Measurements from ENCODE around the gene MEGF11.
A peak's percentile ranks its signal among the peaks of the same experiment; 100 is the strongest.

MEGF11 gene

GRCh38 chr15:66212563-66212921 lies 41.0 kb downstream of the MEGF11 start:
- peak; percentile 29 for DNase-seq

DNA sequence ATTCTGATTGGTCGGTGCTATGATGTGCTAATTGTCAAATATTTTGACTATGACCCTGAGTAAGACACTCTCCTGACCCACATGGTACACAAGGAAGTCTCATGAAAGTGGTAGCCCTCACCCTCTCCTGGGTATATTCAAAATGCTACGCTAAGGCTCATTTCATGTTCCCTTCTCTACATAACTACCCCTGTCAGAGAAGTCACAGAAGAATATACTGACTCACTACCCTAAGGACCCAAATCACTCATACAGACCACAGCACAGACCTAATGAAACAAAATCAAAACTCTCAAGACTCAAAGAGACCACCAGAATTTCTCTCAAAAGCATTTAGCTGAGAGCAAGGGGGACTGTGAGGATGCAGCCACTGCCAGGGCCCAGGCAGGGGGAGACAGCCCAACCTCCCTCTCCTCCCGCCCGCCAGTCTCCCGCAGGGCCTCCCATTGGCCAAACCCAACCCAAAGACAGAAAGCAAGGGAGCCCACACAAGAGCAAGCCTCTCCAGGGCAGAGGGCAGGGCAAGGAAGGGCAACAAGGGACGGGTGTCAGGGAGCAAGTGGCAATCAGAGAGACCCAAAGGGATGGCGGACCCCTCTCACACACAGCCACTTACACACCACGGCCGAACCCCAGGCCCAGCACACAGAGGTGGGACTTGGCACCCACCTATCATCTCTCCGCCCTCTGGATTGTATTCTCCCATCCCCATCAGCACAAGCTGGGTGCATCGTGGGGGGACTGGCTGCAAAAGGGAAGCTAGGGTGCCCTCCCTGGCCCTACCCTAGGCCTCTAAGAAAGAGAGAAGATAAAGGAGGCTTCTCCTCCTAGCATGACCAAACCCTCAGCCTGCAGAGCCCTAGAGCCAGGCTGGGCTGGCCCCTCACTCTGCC lies 41.6 kb downstream of the MEGF11 start:
- no peak for DNase-seq

GRCh38 chr15:66210684-66211083 lies 42.9 kb downstream of the MEGF11 start:
- DNase-seq: no peak

DNA sequence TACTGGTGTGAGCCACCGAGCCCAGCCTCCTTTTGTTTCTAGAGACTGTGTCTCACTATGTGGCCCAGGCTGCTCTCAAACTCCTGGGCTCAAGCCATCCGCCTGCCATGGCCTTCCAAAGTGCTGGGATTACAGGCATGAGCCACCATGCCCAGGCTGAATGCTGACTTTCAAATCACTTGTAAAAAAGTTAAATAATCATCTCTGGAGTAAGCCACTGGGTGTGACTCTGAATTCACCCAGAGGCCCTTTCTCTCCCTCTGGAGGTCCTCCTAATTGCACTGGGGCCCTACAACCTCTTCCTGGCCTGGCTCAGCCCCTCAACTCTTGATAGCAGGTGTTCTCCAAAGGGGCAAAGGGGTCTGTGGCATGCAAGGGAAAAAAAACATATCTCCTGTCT lies 54.8 kb downstream of the MEGF11 start:
- no peak for DNase-seq

- no peak for DNase-seq
Observed at GRCh38 chr15:66196602-66197001, 56.9 kb downstream of the MEGF11 start.

DNA sequence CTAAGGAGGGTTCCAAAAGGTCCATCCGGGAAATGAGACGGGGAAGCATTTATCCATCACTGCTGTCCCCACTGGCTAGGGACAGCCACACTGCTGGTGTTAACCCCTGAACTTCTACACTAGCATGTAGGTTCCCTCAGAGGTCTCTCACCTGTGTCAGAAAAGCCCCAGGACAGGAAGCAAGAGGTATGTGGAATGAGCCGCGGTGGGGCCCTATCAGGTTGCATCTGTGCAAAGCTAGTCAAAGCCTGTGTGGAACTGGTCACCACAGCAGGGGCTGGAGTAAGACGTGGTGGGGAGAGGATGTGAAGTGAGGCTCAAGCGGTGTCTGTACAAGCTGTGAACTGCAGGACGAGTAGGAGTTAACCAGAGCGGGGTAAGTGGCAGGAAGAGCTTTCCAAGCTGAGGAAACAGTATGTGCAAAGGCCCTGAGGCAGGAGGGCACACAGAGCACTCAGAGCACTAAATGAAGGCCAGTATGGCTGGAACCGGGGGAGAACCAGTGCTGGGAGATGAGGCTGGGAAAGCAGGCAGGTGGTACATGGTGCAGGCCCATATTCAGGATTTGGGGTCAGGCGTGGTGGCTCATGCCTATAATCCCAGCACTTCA lies 57.8 kb downstream of the MEGF11 start:
- DNase-seq: no peak

GRCh38 chr15:66193066-66193465 lies 60.5 kb downstream of the MEGF11 start:
- DNase-seq: no peak

- no peak for DNase-seq
Observed at GRCh38 chr15:66190746-66191145, 62.8 kb downstream of the MEGF11 start.

DNA sequence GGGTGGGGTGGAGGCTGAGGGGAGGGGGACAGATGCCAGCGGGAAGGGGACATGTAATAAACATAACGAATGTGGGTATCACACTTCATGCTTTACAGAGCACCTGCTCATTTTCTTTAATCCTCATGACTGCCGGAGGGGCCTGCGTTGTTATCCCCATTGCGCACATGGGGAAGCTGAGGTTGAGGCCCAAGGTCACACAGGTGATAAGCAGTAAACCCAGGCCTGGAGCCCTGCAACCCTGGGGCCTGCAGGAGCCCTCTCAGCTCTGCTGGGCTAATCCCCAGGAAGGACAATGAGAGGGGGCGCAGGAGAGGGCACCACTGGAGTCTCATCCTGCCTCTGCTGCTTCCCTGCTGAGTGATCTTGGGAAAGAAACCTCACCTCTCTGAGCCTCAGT lies 64.3 kb downstream of the MEGF11 start:
- DNase-seq: no peak

GRCh38 chr15:66188464-66188863 lies 65.1 kb downstream of the MEGF11 start:
- DNase-seq: no peak

- no peak for DNase-seq
Observed at GRCh38 chr15:66187271-66187670, 66.3 kb downstream of the MEGF11 start.

DNA sequence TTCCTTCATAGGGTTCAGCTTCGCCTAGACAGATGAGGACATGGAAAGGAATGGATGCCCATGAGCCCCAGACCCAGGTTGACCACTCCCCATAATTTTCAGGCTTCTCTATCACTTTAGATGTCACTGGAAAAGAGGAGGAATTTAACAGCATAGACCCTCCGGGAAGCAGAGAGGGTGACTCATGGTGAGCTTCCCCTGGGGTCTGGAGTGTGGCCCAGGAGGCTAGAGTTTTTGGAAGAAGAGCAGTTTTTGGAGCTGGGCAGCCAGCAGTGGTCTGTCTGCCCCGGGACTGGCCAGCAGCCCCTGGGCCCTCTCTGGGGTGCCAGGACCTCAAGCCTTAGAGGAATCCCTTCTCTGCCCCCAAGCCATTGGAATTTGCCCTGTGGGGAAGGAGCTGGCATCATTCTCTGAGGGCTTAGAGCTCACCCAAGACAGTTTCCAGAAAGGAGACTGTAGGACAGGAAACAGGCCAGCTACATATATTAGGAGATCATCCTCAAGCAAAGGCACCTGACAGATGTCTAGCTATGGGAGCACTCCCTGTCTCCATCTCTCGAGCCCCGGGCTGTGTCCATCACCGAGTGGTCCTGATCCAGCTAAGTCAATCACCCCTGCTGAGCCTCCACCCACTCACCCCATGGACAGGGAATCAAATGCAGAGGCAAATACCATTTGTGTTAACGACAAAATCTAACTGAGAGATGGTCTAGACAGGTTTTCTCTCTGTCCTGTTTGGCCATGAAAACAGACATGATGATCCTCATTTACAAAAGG lies 67.3 kb downstream of the MEGF11 start:
- no peak for DNase-seq

DNA sequence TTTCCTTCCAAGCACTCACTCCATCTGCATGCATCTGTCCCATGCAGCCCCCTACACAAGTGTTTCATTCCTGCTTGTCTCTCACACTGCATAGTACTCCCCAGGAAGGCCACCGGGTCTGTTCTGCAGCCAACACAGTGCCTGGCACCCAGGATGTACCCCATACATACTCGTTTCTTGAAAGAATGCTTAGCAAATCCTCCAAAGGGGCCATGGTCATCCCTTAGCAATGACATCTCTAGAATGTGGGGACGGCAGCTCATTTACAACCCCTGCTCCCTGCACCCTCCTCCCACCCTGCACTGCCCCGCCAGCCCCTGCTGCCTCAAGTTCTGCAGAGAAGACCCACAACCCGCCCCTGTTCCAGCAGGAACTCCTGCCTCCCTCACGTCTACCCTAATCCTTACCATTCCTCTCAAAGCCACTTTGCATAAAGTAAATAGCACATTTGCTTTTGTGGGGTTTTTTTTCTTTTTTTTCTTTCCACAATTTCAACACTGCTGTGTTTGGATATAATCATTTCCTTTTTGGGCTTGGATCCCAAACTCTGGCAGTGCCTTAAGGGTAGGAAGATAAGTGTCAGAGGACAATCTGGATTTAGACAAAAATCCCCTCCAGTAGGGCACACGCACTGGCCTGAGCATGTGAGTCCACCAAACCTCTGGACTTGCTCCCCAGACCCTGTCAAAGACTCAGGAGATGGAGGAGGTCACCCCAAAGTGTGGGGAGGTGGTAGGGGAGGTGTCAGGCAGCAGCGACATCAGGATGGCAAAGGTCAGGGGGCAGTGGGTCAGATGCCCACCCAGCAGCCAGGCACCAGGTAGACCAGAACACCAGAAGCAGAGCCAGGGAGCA lies 68.4 kb downstream of the MEGF11 start:
- no peak for DNase-seq

DNA sequence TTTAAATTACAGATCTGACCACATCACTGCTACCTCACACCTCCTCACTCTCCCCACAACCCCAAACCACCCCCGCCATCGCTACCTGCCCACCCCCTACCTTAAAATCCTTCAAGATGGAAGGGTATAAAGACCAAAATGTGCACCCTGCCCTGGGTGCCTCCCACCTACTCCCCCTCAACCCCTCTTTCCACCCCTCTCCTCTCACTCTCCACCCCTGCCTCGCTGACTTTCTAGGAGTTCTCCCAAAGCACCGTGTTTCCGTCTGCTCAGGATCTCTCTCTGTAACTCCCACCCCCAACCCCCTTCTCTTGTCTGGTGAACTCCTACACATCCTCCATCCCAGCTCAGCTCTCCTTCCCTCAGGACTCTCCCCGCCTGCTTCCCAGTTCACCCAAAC lies 69.1 kb downstream of the MEGF11 start:
- no peak for DNase-seq

DNA sequence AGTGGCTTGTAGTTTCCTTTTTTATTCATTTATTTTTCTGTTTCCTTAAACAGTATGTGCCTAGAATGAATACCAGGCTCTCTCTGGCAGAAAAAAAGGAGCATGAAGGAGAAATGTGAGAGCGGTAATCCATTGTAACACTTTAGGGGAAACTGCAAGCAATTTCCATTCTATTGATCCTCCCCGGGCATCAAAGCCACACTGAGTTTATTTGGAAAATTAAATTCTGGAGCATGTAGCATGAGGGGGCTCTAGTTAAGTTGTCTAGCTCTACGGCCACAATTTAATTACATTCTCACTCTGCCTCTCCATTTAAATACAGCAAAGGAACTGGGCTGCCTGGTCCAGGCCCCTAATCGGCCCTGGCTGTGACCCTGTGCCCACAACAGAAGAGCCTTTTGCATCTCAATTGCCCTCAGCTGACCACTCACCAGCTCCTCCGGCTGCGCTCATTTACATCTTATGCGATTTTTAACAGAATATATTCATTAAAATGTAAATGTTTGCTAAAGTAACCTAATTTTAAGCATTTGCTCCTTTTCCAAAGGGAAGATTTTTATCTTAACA lies 72.9 kb downstream of the MEGF11 start:
- DNase-seq: no peak

- no peak for DNase-seq
Observed at GRCh38 chr15:66178531-66178910, 75.0 kb downstream of the MEGF11 start.

- no peak for DNase-seq
Observed at GRCh38 chr15:66172324-66172980, 81.1 kb downstream of the MEGF11 start.

- DNase-seq: no peak
Observed at GRCh38 chr15:66171841-66172240, 81.7 kb downstream of the MEGF11 start.

- no peak for DNase-seq
Observed at GRCh38 chr15:66170716-66171115, 82.8 kb downstream of the MEGF11 start.

DNA sequence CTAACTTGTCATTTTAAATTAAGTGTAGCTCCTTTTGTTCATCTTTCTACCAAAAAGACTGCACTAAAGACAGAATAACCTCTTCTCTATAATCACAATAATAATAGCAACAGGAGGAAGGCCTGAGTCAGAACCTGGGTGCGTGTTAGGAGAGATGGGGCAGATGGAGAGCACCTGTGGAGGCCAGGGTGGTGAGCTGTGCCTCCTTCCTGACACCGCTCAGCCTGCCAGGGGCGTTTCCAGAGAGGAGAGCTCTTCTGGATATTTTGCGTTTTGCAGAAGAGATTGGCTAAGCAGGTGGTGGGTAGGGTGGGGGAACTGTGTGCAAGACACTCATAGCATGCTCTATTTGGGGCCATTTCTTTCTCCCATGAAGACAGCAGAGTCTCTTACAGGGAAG lies 83.5 kb downstream of the MEGF11 start:
- no peak for DNase-seq

DNA sequence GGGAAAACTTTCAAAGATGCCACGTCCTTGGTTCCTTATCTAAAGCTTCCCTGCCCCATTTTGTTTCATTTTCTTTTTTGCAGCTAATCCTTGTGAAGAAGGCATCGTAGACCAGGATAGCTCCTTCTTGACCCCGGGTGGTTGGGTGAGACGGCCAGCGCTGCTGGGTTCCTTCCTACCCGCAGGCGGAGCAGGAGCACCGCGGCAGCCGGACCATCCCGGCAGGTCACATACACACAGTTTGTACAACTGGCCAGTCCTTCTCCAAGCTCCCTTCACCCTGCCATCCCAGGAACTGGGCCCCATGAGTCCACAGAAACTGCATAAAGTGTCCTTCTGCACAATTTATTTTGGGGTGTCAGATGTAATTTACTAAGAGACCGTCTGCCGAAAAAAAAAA lies 83.9 kb downstream of the MEGF11 start:
- DNase-seq: no peak

DNA sequence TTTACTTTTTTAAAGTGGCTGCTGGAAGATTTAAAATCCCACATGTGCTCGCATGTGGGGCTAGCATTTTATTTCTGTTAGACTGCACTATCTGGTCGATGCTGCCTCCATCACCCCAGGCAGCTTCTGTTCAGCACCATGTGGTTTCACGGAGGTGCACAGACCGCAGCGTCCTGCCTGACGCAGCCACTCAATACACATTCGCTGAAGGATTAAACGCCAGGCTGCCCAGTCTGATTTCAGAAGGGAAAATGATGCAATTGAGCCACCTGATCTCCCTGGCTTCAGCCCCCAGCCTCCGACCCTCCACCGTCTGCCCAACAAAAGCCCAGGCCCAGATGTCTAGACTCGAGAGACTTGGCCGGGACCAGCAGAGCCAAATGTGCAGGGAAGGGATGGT lies 84.5 kb downstream of the MEGF11 start:
- no peak for DNase-seq
